GM12891 (cell line): ENCODE results near the gene OBP2B.

Experiments
- PAX5 ChIP-seq: IDR thresholded peaks from 2 replicates; pipeline ENCODE4 v1.6.1; 2011; ENCODE audit warnings: low read length, moderate library complexity, mild to moderate bottlenecking; ENCODE audit not compliant: insufficient read depth, severe bottlenecking
- POLR2A ChIP-seq: IDR thresholded peaks from 2 replicates; pipeline ENCODE4 v1.6.1; 2011; ENCODE audit warnings: low read depth, low read length, control low read depth
- POLR2AphosphoS5 ChIP-seq: IDR thresholded peaks from 2 replicates; pipeline ENCODE4 v1.6.1; 2011; ENCODE audit warnings: low read depth, low read length, control low read depth
- TAF1 ChIP-seq: IDR thresholded peaks from 2 replicates; pipeline ENCODE4 v1.6.1; 2011; ENCODE audit warnings: low read depth, low read length, control low read depth

- TF ChIP-seq POLR2A (no peak), POLR2AphosphoS5 (no peak), TAF1 (no peak), PAX5 (no peak)
Measured at GRCh38 chr9:133225171-133226011, 16.3 kb upstream of the OBP2B start.
